ENCODE data around the gene ZNF516. TPM values are rescaled to one million over a fixed set of nuclear protein-coding genes. Genes with fewer than 3 reads are reported as not detected.

Gene ZNF516
- total and polyA plus RNA-seq, 2 of the 4 experiments (the other 2 are of a cell fraction): 7.9 to 16.9 TPM

DNA sequence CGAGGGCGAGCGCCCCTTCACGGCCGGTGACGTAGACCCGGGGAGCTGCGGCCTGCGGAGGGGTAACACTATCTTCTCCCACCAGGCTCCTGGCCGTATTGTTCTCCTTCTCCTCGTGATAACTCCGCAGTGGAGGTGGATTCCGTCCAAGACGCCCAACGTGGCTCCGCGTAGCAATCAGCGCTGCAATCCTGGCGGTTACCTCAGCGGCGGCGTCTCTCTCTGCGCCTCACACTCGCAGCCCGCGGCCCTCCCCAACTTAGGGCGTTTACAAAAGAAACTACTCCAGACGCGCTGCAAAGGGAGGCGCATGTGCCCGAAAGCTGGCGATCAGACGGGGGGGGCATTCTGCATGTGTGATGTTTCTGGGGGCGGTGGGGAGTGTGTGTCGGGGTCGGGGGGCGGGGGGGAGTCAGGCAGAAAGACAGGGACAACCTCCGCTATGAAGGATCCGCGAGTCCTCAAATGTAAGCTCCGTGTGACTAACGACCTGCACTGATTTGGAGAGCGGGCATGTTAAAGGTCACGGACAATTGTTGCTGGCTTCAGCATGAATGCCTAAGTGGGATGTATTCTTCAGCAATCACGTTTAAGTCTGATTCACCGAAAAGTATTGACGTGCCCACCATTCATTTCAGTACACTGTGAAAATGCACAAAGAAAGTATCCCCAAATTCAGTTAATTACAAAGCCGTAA lies 1.3 kb upstream of the ZNF516 start (continued):
- peak; percentile 33; the same call in 1 of the 2 replicates for TF ChIP-seq CEBPB (IDR thresholded peaks at IDR 0.05; ENCODE audit: low read depth, low read length)
- no peak for TF ChIP-seq NFE2L2 (IDR thresholded peaks at IDR 0.05; ENCODE audit: low read depth, low read length)
- TF ChIP-seq SMC3 (IDR thresholded peaks at IDR 0.05; ENCODE audit: low read depth, low read length): no peak

DNA sequence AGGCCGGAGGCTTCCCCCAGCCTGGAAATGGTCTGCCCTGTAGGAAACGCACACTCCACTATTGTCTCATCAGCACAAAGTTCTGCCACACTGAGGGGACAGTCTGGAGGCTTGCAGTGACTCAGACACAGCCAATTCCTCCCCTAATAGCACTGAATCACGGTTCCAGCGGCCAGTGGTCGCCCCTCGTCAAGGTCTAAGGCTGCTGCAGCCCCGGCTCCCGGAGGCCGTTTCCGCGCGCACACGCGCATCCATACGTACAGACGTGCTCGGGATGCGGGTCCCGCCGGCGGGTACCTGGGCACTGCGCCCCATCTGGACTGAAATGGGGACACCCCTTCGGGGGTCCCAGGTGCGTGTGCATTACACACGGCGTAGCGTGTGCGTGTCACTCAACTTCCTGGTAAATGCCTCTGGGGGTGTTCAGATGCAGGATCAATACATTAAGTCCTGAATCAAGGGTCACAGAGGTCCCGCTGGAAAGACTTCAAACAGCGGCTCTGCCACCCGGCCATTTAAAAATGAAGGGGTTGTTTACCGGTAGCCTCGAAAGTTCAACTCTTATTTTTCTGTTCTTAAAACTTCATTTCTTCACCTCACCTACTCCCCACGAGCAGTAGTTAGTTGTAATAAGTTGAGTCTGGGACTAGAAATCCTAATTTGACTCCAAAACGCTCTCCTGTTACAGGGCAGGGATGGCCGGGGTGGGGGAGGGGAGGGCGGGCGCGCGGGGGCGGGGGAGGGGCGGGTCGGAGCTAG lies 572 bp upstream of the ZNF516 start:
- Histone ChIP-seq H3K18ac (ENCODE audit: low read depth, low read length) (peak overlapping the region; percentile 95), H3K27ac (ENCODE audit: insufficient read depth, low read length) (peak overlapping the region; percentile 84), H3K36me3 (ENCODE audit: control insufficient read depth, insufficient read depth, low read length) (no peaks in the 10 kb centered on the region), H3K27me3 (ENCODE audit: control insufficient read depth, insufficient read depth, low read length) (no peaks in the 10 kb centered on the region), H4K5ac (ENCODE audit: low read depth, low read length) (peak overlapping the region; percentile 86), H3K4ac (ENCODE audit: low read depth, low read length) (peak overlapping the region; percentile 93), H3K56ac (ENCODE audit: extremely low read depth, insufficient read depth, low read length) (peak overlapping the region; percentile 77), H2BK20ac (ENCODE audit: low read depth, low read length) (0 out of 2 replicates have a peak overlapping the region, but pooled peaks have one; percentile 17), H2AK9ac (replicated peaks; ENCODE audit: low read depth, low read length, poor library complexity) (peak overlapping the region; percentile 93), H2AFZ (replicated peaks; ENCODE audit: low read length, poor library complexity) (peak overlapping the region; percentile 95), H2BK5ac (ENCODE audit: low read depth, low read length, poor library complexity, severe bottlenecking) (peak overlapping the region; percentile 92), H3K79me1 (ENCODE audit: low read depth in 1 of 2, low read length in 2 of 2) (peaks cover 5 to 19% of the 10 kb centered on the region in 2 experiments; a peak in 2 of 4 replicates), H3K9ac (ENCODE audit: low read depth, low read length) (peak overlapping the region; percentile 86), H3K23ac (ENCODE audit: low read depth, low read length) (peak overlapping the region; percentile 99), H3K4me1 (ENCODE audit: control insufficient read depth, insufficient read depth, low read length) (peaks cover 2% of the 10 kb centered on the region; the same call in 1 of the 2 replicates), H3K4me3 (ENCODE audit: insufficient read depth, low read depth, low read length) (peak overlapping the region; percentile 81), H2BK120ac (ENCODE audit: low read depth, low read length) (peak overlapping the region; percentile 67; the same call in 1 of the 2 replicates), H4K91ac (ENCODE audit: insufficient read depth, low read depth, low read length) (peak overlapping the region; percentile 96), H2BK15ac (ENCODE audit: low read depth, low read length) (peak overlapping the region; percentile 73; the same call in 1 of the 3 replicates), H4K20me1 (ENCODE audit: insufficient read depth, low read length) (peaks cover 12% of the 10 kb centered on the region), H3K4me2 (ENCODE audit: low read depth, low read length) (peak overlapping the region; percentile 96), H4K8ac (ENCODE audit: low read depth in 2 of 2, low read length in 2 of 2) (peak overlapping the region; percentile 88 to 94), H2AK5ac (ENCODE audit: low read depth, low read length) (no peak overlapping the region), H3K9me1 (ENCODE audit: insufficient read depth, low read length) (no peaks in the 10 kb centered on the region), H3K14ac (replicated peaks; ENCODE audit: low read depth, low read length) (peak overlapping the region; percentile 97), H3K9me3 (ENCODE audit: control insufficient read depth, insufficient read depth, low read length) (no peaks in the 10 kb centered on the region)
- BruUV-seq (replicated peaks): no TSS peak
- peak; percentile 84 for TF ChIP-seq MAFK (IDR thresholded peaks at IDR 0.05; ENCODE audit: low read depth, low read length)
- no peak for TF ChIP-seq CHD1 (IDR thresholded peaks at IDR 0.05; ENCODE audit: low read depth, low read length)
- 0 out of 2 replicates have a peak, but pooled peaks have one; percentile 2 for TF ChIP-seq BHLHE40 (IDR thresholded peaks at IDR 0.05; ENCODE audit: low read depth, low read length)
- no peak for TF ChIP-seq SMC3 (IDR thresholded peaks at IDR 0.05; ENCODE audit: low read depth, low read length)
- TF ChIP-seq POLR2A (IDR thresholded peaks at IDR 0.05; ENCODE audit: low read depth, low read length): peak; percentile 67; the same call in 1 of the 2 replicates
- no peak for TF ChIP-seq USF2 (IDR thresholded peaks at IDR 0.05; ENCODE audit: low read depth, low read length)
- TF ChIP-seq RAD21 (IDR thresholded peaks at IDR 0.05; ENCODE audit: low read length): no peak
- no peak for TF ChIP-seq NFE2L2 (IDR thresholded peaks at IDR 0.05; ENCODE audit: low read depth, low read length)
- in situ Hi-C loops (cut with MboI; ENCODE audit: low sequenced_read_pairs): no loop called here
- intact Hi-C loops (cut with micrococcal nuclease): loop anchor here (2.0 kb wide), 2 partner anchors 69 to 191 kb away; no protein-coding TSS in a partner anchor
- DNase-seq (peak; percentile 65), ATAC-seq (ENCODE audit: low read depth) (peak; percentile 3)
- POLR2A ChIA-PET (ENCODE audit: unreplicated experiment): no interaction called here
- WGBS, 2 experiments (ENCODE audit: extremely low coverage in 2 of 2, insufficient read length in 1 of 2): 1% methylated on average over 16 of the region's 43 CpGs; no CpG with 5 or more reads in 1 of the 2 experiments
- CTCF ChIA-PET: no interaction called here
- dilution Hi-C loops (cut with HindIII; ENCODE audit: low sequenced_read_pairs, unreplicated experiment): no loop called here
